DMS79 (cell line): ENCODE results near the gene OR1Q1.
"Not testable (repeated sequence)": the region's sequence is repeated elsewhere in the genome, so short reads cannot be mapped to it uniquely, and the experiment has no call there.

Experiments
- DNase-seq: peaks from one replicate; lab custom pipeline; 2025; lab: John Stamatoyannopoulos, UW

Gene OR1Q1

GRCh38 chr9:122614362-122614761 is at the start of gene OR1Q1:
OR1Q1 (plus strand) TSS chr9:122614738; CDS start chr9:122614738, 0 bp downstream.
- no peak for DNase-seq

- DNase-seq, result no peak
Observed at GRCh38 chr9:122567901-122568300, 46.6 kb upstream of the OR1Q1 start.

- DNase-seq, result no peak
Observed at GRCh38 chr9:122572456-122572855, 42.1 kb upstream of the OR1Q1 start.

GRCh38 chr9:122579874-122580273 is 34.7 kb upstream of the OR1Q1 start:
- DNase-seq, result no peak

- DNase-seq, result no peak
Observed at GRCh38 chr9:122580360-122580759, 34.2 kb upstream of the OR1Q1 start.

- DNase-seq, result not testable (repeated sequence)
Observed at GRCh38 chr9:122583284-122583683, 31.3 kb upstream of the OR1Q1 start, which contains the start of gene OR1L8. OR1L8 (minus strand) TSS chr9:122583384; CDS start chr9:122568477, 14,907 bp downstream.

GRCh38 chr9:122605691-122606090 is 8.8 kb upstream of the OR1Q1 start:
- no peak for DNase-seq

- no peak for DNase-seq
Observed at GRCh38 chr9:122606587-122606986, 8.0 kb upstream of the OR1Q1 start.

- DNase-seq, result no peak
Observed at GRCh38 chr9:122609804-122610203, 4.7 kb upstream of the OR1Q1 start.

GRCh38 chr9:122619996-122620395 is 5.5 kb downstream of the OR1Q1 start:
- DNase-seq, result no peak

GRCh38 chr9:122642226-122642625 is 27.7 kb downstream of the OR1Q1 start:
- DNase-seq, result no peak

- no peak for DNase-seq
Observed at GRCh38 chr9:122656378-122656777, 41.8 kb downstream of the OR1Q1 start.

GRCh38 chr9:122657527-122657926 is 43.0 kb downstream of the OR1Q1 start, which contains the start of gene OR1B1:
OR1B1 (minus strand) TSS chr9:122657627.
- no peak for DNase-seq

- DNase-seq, result no peak
Observed at GRCh38 chr9:122661416-122661815, 46.9 kb downstream of the OR1Q1 start, which contains the start of gene OR1L1. OR1L1 (plus strand) TSS chr9:122661716; CDS start chr9:122661716, 0 bp downstream.
